Transverse colon (tissue), 4 donors: ENCODE data around the gene TBL1XR1.

ENCODE experiments used
- CTCF ChIP-seq, 5 experiments: fragments of 200-600 bp in 3 of 5; fragments of 450-650 bp in 2 of 5; sonication (generic) in 3 of 5; IDR thresholded peaks; 1 replicate in 2 of 5; 2 replicates in 3 of 5; pipeline ENCODE4 v1.5.1; 2016 to 2017; ENCODE audit warnings: antibody characterized with exemption in 5 of 5, inconsistent platforms in 3 of 5, mild to moderate bottlenecking in 2 of 5, moderate library complexity in 1 of 5
- EP300 ChIP-seq: sonication (generic); formaldehyde crosslinking; IDR thresholded peaks from one replicate; pipeline ENCODE4 v1.6.1; 2017; ENCODE audit warnings: antibody characterized with exemption, low read depth
- POLR2A ChIP-seq: fragments of 450-650 bp; IDR thresholded peaks from one replicate; pipeline ENCODE4 v1.6.1; 2016; ENCODE audit warnings: antibody characterized with exemption, mild to moderate bottlenecking, moderate library complexity
- POLR2AphosphoS5 ChIP-seq, 3 donors: sonication (generic); formaldehyde crosslinking; IDR thresholded peaks; one replicate each; pipeline ENCODE4 v1.6.1; 2016; ENCODE audit warnings: antibody characterized with exemption in 3 of 3

- TF ChIP-seq CTCF (IDR thresholded peaks at IDR 0.05) = no peak
- no peak for TF ChIP-seq EP300
- no peak for TF ChIP-seq POLR2A
- TF ChIP-seq POLR2AphosphoS5 (IDR thresholded peaks at IDR 0.05) = no peak
These were observed 39.8 kb downstream of the TBL1XR1 start for GRCh38 chr3:177157492-177157891.
